H1 (cell line): ENCODE results near the gene PRG2. TPM values are rescaled to one million over a fixed set of nuclear protein-coding genes. Genes with fewer than 3 reads are reported as not detected.

Experiments used
- CTCF ChIA-PET: fragments of 300-600 bp; sonication (Branson Sonifier 250); formaldehyde crosslinking; loops from one replicate; lab custom pipeline; 2021; ENCODE audit not compliant: partially characterized antibody; lab: Charles Lee
- POLR2A ChIA-PET: fragments of 300-600 bp; sonication (Branson Sonifier 250); formaldehyde crosslinking; loops from one replicate; lab custom pipeline; 2021; ENCODE audit warnings: inconsistent platforms; ENCODE audit not compliant: partially characterized antibody; lab: Charles Lee
- DNase-seq, 2 experiments: peaks; one replicate each; pipeline versions ENCODE4 v3.0.0 to v3.0.0-alpha.2; 2010 to 2022; ENCODE audit warnings: low spot score in 2 of 2, low read depth in 1 of 2, mixed read lengths in 1 of 2
- FAIRE-seq: peaks from 2 replicates; lab custom pipeline; 2011; peaks lifted over from hg19 to GRCh38; lab: Jason Lieb, UNC
- H2AFZ ChIP-seq: 2 replicates; pipeline ENCODE4 v1.8.1; 2012; ENCODE audit warnings: low read length, inconsistent platforms
- H2AK5ac ChIP-seq: 2 replicates; pipeline ENCODE4 v1.6.1; 2013; ENCODE audit warnings: low read depth, low read length
- H2BK120ac ChIP-seq: replicated peaks from 2 replicates; pipeline ENCODE3; 2013; ENCODE audit warnings: low read depth, low read length, inconsistent platforms
- H2BK12ac ChIP-seq: 2 replicates; pipeline ENCODE4 v1.6.1; 2013; ENCODE audit warnings: low read depth, low read length
- H2BK15ac ChIP-seq: 2 replicates; pipeline ENCODE4 v1.6.1; 2013; ENCODE audit warnings: low read length
- H2BK20ac ChIP-seq: 2 replicates; pipeline ENCODE4 v1.6.1; 2013; ENCODE audit warnings: low read length
- H2BK5ac ChIP-seq: 2 replicates; pipeline ENCODE4 v1.6.1; 2013; ENCODE audit warnings: low read depth, low read length
- H3K14ac ChIP-seq: 2 replicates; pipeline ENCODE4 v1.6.1; 2013; ENCODE audit warnings: inconsistent platforms; ENCODE audit not compliant: insufficient read length
- H3K18ac ChIP-seq: 2 replicates; pipeline ENCODE4 v1.6.1; 2013; ENCODE audit warnings: low read length; ENCODE audit errors: extremely low read depth
- H3K23ac ChIP-seq: 2 replicates; pipeline ENCODE4 v1.6.1; 2013; ENCODE audit warnings: inconsistent platforms; ENCODE audit not compliant: insufficient read length
- H3K23me2 ChIP-seq: 2 replicates; pipeline ENCODE4 v1.6.1; 2013; ENCODE audit warnings: low read depth, low read length
- H3K27ac ChIP-seq: 2 replicates; pipeline ENCODE4 v1.6.1; 2011; ENCODE audit warnings: low read depth, low read length, inconsistent platforms
- H3K27me3 ChIP-seq, 4 experiments: replicated peaks in 1 of 4; 1 replicate in 1 of 4; 2 replicates in 3 of 4; pipeline versions ENCODE4 v1.6.1 to v1.8.1; 2011 to 2013; ENCODE audit warnings: low read length in 3 of 4, mild to moderate bottlenecking in 3 of 4, inconsistent platforms in 2 of 4, mixed read lengths in 2 of 4, moderate library complexity in 1 of 4; ENCODE audit not compliant: control insufficient read depth in 3 of 4, insufficient read depth in 3 of 4; ENCODE audit errors: extremely low read depth in 1 of 4
- H3K36me3 ChIP-seq, 4 experiments: 2 replicates each; pipeline versions ENCODE4 v1.6.1 to v1.8.1; 2011 to 2013; ENCODE audit warnings: mild to moderate bottlenecking in 4 of 4, low read length in 3 of 4, moderate library complexity in 2 of 4, control low read depth in 1 of 4, inconsistent platforms in 1 of 4; ENCODE audit not compliant: insufficient read depth in 4 of 4, control insufficient read depth in 2 of 4
- H3K4ac ChIP-seq: replicated peaks from 2 replicates; pipeline ENCODE3; 2013; ENCODE audit warnings: low read length, low read depth, mixed read lengths, inconsistent platforms; ENCODE audit not compliant: insufficient read length
- H3K4me1 ChIP-seq, 4 experiments: replicated peaks in 1 of 4; 1 replicate in 1 of 4; 2 replicates in 3 of 4; pipeline versions ENCODE4 v1.6.1 to v1.8.1; 2011 to 2013; ENCODE audit warnings: low read length in 3 of 4, inconsistent platforms in 2 of 4, mixed read lengths in 1 of 4; ENCODE audit not compliant: insufficient read depth in 4 of 4, control insufficient read depth in 3 of 4
- H3K4me2 ChIP-seq, 2 experiments: 2 replicates each; pipeline versions ENCODE4 v1.6.1 to v1.8.1; 2011 to 2013; ENCODE audit warnings: low read depth in 2 of 2, low read length in 2 of 2, control low read depth in 1 of 2, inconsistent platforms in 1 of 2, mild to moderate bottlenecking in 1 of 2; ENCODE audit not compliant: insufficient read depth in 1 of 2
- H3K4me3 ChIP-seq, 4 experiments: fragments of 200-600, 300-600 bp in 1 of 4; sonication (generic), shearing (Covaris generic), sonication (Bioruptor Twin) in 1 of 4; 2 replicates each; pipeline versions ENCODE4 v1.5.1 to v1.8.1; 2011 to 2016; ENCODE audit warnings: low read length in 4 of 4, low read depth in 3 of 4, control low read depth in 2 of 4, inconsistent platforms in 2 of 4, mild to moderate bottlenecking in 2 of 4, mixed read lengths in 1 of 4, moderate library complexity in 1 of 4; ENCODE audit not compliant: insufficient read depth in 2 of 4; ENCODE audit errors: extremely low read depth in 1 of 4
- H3K56ac ChIP-seq: replicated peaks from 2 replicates; pipeline ENCODE3; 2013; ENCODE audit warnings: low read depth, mild to moderate bottlenecking, mixed read lengths, low read length, inconsistent platforms; ENCODE audit not compliant: insufficient read length
- H3K79me1 ChIP-seq: 2 replicates; pipeline ENCODE4 v1.6.1; 2013; ENCODE audit warnings: low read depth, low read length, control low read depth
- H3K79me2 ChIP-seq, 2 experiments: 2 replicates each; pipeline versions ENCODE4 v1.6.1 to v1.8.1; 2012 to 2013; ENCODE audit warnings: low read length in 2 of 2, mild to moderate bottlenecking in 2 of 2, inconsistent platforms in 1 of 2; ENCODE audit not compliant: insufficient read depth in 2 of 2, control insufficient read depth in 1 of 2
- H3K9ac ChIP-seq, 4 experiments: replicated peaks in 1 of 4; 1 replicate in 1 of 4; 2 replicates in 3 of 4; pipeline versions ENCODE4 v1.6.1 to v1.8.1; 2011 to 2013; ENCODE audit warnings: low read depth in 3 of 4, low read length in 3 of 4, control low read depth in 2 of 4, mild to moderate bottlenecking in 2 of 4, moderate library complexity in 2 of 4, inconsistent platforms in 1 of 4; ENCODE audit errors: extremely low read depth in 1 of 4
- H3K9me3 ChIP-seq, 2 experiments: 2 replicates each; pipeline versions ENCODE4 v1.6.1 to v1.8.1; 2012 to 2013; ENCODE audit warnings: mild to moderate bottlenecking in 2 of 2, moderate library complexity in 2 of 2, control low read depth in 1 of 2, inconsistent platforms in 1 of 2, low read depth in 1 of 2, low read length in 1 of 2, mixed read lengths in 1 of 2; ENCODE audit not compliant: insufficient read depth in 2 of 2
- H4K20me1 ChIP-seq, 2 experiments: replicated peaks in 1 of 2; 2 replicates each; pipeline versions ENCODE3 to v1.8.1; 2011 to 2013; ENCODE audit warnings: inconsistent platforms in 2 of 2, low read length in 2 of 2, mild to moderate bottlenecking in 1 of 2; ENCODE audit not compliant: insufficient read depth in 2 of 2, control insufficient read depth in 1 of 2
- H4K5ac ChIP-seq: 2 replicates; pipeline ENCODE4 v1.6.1; 2013; ENCODE audit warnings: low read length, low read depth, mixed read lengths, inconsistent platforms; ENCODE audit not compliant: insufficient read length
- H4K8ac ChIP-seq: 2 replicates; pipeline ENCODE4 v1.8.0; 2013; ENCODE audit warnings: mild to moderate bottlenecking, moderate library complexity, low read length, inconsistent platforms; ENCODE audit not compliant: insufficient read depth; ENCODE audit errors: extremely low read depth
- H4K91ac ChIP-seq: replicated peaks from 2 replicates; pipeline ENCODE3; 2013; ENCODE audit warnings: low read length, mixed read lengths, inconsistent platforms; ENCODE audit not compliant: insufficient read length
- RFX5 ChIP-seq: IDR thresholded peaks from 2 replicates; pipeline ENCODE4 v1.6.1; 2011; ENCODE audit warnings: low read depth, low read length, improper control_type of control experiment, borderline replicate concordance
- RNF2 ChIP-seq: fragments of 200-900, 300-1000 bp; sonication (generic); IDR thresholded peaks from 2 replicates; pipeline ENCODE4 v1.7.1; 2016; ENCODE audit warnings: borderline replicate concordance, low read depth, mild to moderate bottlenecking, antibody characterized with exemption, low read length; ENCODE audit not compliant: poor library complexity, severe bottlenecking; ENCODE audit errors: missing control alignments
- SIN3A ChIP-seq, 2 experiments: IDR thresholded peaks in 1 of 2; conservative IDR thresholded peaks in 1 of 2; 2 replicates each; pipeline ENCODE4 v1.6.1; 2011 to 2012; ENCODE audit warnings: low read length in 2 of 2, improper control_type of control experiment in 1 of 2, low read depth in 1 of 2, mild to moderate bottlenecking in 1 of 2
- SIRT6 ChIP-seq: IDR thresholded peaks from one replicate; pipeline ENCODE4 v1.7.1; 2012; ENCODE audit warnings: low read length, inconsistent platforms
- SIX5 ChIP-seq: IDR thresholded peaks from 2 replicates; pipeline ENCODE4 v1.6.1; 2011; ENCODE audit warnings: mild to moderate bottlenecking, low read depth, low read length
- SP1 ChIP-seq: IDR thresholded peaks from 2 replicates; pipeline ENCODE4 v1.6.1; 2011; ENCODE audit warnings: low read depth, low read length
- SRF ChIP-seq: IDR thresholded peaks from 2 replicates; pipeline ENCODE4 v1.6.1; 2011; ENCODE audit warnings: mild to moderate bottlenecking, low read depth, low read length, moderate library complexity
- WGBS, 2 experiments: shearing (Covaris generic) in 1 of 2; methylation state at CpG; one replicate each; pipeline versions ENCODE4 v1.1.6 to v1.1.7; 2013 to 2015; ENCODE audit warnings: low lambda C conversion rate in 2 of 2, mixed read lengths in 2 of 2, inconsistent platforms in 1 of 2, low coverage in 1 of 2, missing lambda C conversion rate in 1 of 2; ENCODE audit not compliant: insufficient replicate concordance in 2 of 2, insufficient coverage in 1 of 2, insufficient read length in 1 of 2; ENCODE audit errors: extremely low coverage in 1 of 2, missing lambda C conversion rate in 1 of 2; 5-methylcytosine and 5-hydroxymethylcytosine counted together
- polyA plus RNA-seq, 7 experiments: library from polyadenylated mRNA; depleted of rRNA in 3 of 7; stranded (reverse) in 5 of 7; unstranded in 2 of 7; fragments of >200 nt in 5 of 7; fragments of 200-250 nt in 2 of 7; gene quantifications; 1 replicate in 5 of 7; 2 replicates in 1 of 7; 4 replicates in 1 of 7; pipeline versions ENCODE4 v1.2.1 to v1.2.3, GENCODE V29; 2011 to 2013; ENCODE audit warnings: missing spikeins in 2 of 7, mixed read lengths in 2 of 7
- total RNA-seq: library from RNA; stranded (reverse); fragmentation: NEBNext Ultra II Directional; extraction: Animal tissue kit (Norgen Biotek cat#: 25700); gene quantifications from 2 replicates; pipeline ENCODE4 v1.2.1, GENCODE V29; 2021

The PRG2 gene
- total and polyA plus RNA-seq, 2 of the 8 experiments (the other 6 are each of a cell fraction or from before 2014, with no cell fraction given): 0.32 TPM; not detected in 1

GRCh38 chr11:57407941-57408475, 17.6 kb upstream of the PRG2 start:
- Histone ChIP-seq H3K14ac (no peak overlapping the region), H4K5ac (no peak overlapping the region), H3K79me1 (no peaks in the 10 kb centered on the region; the same call in 1 of the 2 replicates), H4K91ac (no peak overlapping the region), H2AFZ (no peak overlapping the region), H3K27ac (no peak overlapping the region), H2BK20ac (no peak overlapping the region), H3K36me3 (peaks cover 6 to 28% (median 20%) of the 10 kb centered on the region in 4 experiments; a peak in 6 of 8 replicates), H2BK12ac (no peak overlapping the region), H3K9ac (no peak overlapping the region), H3K4me1 (no peaks in the 10 kb centered on the region), H3K56ac (no peak overlapping the region), H3K23me2 (no peaks in the 10 kb centered on the region), H3K79me2 (no peaks in the 10 kb centered on the region), H3K27me3 (no peaks in the 10 kb centered on the region), H4K8ac (no peak overlapping the region), H2BK120ac (no peak overlapping the region), H3K4me2 (no peak overlapping the region), H3K4me3 (no peak overlapping the region), H2BK5ac (no peak overlapping the region), H3K4ac (no peak overlapping the region), H2BK15ac (no peak overlapping the region), H3K23ac (no peak overlapping the region), H4K20me1 (peaks cover 0 to 4% of the 10 kb centered on the region in 2 experiments), H3K18ac (no peak overlapping the region), H3K9me3 (no peaks in the 10 kb centered on the region), H2AK5ac (no peak overlapping the region)
- WGBS, 2 experiments: 94% methylated on average over 8 of the region's 8 CpGs; no CpG with 5 or more reads in 1 of the 2 experiments
- CTCF ChIA-PET: interaction anchor here (1.0 to 1.2 kb wide), 2 partner anchors 11 to 14 kb away, joined by 3 to 4 read pairs; no protein-coding TSS in a partner anchor
- DNase-seq (no peak), FAIRE-seq (no peak)
- POLR2A ChIA-PET: interaction anchor here (0.9 to 1.7 kb wide), 2 partner anchors 9 to 242 kb away, joined by 3 read pairs; partner anchors contain the start of gene YPEL4
- TF ChIP-seq SP1 (no peak), SRF (no peak), SIN3A (conservative IDR thresholded peaks at IDR 0.05 in 1 of 2, IDR thresholded peaks at IDR 0.05 in 1 of 2; ENCODE audit: low read depth in 1 of 2, low read length in 2 of 2) (no peak), SIX5 (no peak), RFX5 (no peak), SIRT6 (no peak), RNF2 (no peak)
